GM21423 (cell line): Measurements from ENCODE around the gene ATP6V0D1.

Source experiments
- ATAC-seq: cut with Tn5 transposase; IDR thresholded peaks from one replicate; pipeline ENCODE4 v1.9.1; 2021; ENCODE audit warnings: mild to moderate bottlenecking, moderate library complexity; ENCODE audit not compliant: unreplicated experiment

Gene ATP6V0D1

DNA sequence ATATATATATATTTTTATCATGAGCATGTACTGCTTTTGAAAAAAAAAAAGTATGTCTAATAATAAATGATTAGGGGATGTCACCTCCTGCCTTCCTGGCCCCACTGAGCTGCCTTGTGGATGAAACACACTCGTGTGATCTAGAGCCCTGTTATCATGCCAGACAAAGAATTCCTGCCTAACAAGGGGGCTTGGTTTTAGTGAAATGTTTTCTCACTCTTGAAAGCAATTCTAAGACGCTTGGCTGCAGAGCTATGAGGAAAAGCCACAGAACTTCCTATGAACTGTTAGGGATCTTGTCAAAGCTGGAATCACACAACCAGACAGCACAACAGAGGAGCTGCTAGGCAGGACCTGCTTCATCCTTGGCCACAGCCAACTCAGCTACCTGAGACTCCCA, 68.7 kb downstream of the ATP6V0D1 start:
- no peak for ATAC-seq

DNA sequence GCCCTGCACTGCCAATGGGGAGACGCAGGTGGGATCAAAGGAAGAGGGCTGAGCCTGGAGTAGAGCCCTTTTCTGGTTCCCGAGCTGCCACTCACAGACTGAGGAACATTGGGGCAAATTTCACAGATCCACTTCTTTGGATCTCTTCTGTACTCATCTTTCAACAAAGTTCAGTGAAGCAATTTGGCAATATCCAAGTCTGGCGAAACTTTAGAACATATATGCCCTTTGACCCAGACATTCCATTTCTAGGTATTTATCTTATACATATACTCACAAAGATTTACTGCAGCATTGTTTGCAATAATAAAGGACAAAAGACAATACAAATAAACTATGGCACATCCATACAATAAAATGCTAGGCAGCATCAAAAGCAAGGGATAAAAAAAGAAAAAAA, 69.6 kb downstream of the ATP6V0D1 start:
- ATAC-seq, result no peak

DNA sequence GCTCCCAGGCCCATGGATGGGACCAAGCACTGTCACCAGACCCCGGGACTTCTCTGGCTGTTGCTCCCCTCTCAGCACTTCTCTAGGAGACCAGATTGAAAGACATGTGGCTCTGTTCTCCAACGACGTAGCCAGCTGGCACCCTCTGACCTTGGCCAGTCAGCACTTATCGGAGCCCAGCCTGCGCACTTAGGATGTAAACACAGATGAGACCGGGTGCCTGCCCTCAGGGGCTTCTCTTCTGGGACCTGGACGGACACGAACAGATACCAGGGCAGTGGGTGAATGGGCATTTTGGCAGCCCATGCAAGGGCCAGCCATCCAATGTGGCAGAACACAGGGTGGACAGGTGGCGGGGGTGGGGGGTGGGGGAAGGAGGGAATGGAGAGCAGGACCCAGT, 71.3 kb downstream of the ATP6V0D1 start:
- ATAC-seq, result no peak

DNA sequence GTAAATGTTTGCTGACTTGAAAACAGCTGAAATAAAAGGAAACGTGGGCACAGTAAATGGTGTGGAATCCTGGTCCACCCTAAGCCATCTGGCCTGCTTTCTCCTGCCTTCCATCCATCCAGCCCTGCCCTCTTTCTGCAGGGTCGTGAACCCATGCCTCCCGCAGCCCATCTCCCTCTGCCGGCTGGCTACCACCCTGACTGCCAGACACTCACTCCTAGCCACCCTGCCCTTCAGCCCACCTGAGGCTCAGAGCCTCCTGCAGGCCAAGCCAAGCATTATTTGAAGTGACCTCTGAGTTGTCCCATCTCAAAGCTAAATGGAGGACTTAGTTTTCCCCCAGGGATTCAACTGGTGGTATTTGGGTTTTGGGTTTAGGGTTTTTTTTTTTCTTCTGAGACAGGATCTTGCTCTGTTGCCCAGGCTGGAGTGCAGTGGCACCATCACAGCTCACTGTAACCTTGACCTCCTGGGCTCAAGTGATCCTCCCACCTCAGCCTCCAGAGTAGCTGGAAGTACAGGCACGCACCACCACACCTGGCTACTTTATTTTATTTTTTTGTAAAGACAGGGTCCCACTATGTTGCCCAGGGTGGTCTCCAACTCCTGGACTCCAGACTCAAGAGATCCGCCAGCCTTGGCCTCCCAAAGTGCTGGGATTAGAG, 73.0 kb downstream of the ATP6V0D1 start:
- ATAC-seq, result no peak

DNA sequence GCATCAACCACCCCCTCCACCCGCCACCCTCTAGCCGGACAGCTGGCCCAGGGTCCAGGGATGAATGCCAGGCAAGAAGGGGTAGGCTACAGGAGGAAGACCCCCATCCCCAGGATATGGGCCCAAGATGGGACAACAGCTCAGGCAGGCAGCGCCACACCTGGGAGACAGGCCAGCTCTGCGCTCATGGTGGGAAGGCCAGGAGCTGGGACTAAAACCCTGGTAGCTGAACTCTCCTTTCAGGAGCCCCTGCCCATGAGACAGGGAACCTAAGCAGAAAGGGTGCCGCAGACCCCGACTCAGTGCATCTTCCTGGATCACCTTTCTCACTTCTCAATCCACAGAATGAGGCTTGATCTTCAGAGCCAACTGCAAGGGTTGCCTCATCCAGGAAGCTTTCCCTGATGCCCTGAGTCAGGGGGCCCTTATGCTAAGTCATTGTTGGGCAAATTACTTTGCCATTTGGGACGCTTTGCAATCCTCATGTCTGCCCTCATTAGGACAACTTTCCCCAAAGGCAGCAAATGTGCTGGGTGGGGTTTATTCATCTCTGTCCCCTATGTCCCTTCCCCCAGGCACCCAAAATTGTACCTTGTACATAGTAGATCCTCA, 73.7 kb downstream of the ATP6V0D1 start:
- no peak for ATAC-seq

DNA sequence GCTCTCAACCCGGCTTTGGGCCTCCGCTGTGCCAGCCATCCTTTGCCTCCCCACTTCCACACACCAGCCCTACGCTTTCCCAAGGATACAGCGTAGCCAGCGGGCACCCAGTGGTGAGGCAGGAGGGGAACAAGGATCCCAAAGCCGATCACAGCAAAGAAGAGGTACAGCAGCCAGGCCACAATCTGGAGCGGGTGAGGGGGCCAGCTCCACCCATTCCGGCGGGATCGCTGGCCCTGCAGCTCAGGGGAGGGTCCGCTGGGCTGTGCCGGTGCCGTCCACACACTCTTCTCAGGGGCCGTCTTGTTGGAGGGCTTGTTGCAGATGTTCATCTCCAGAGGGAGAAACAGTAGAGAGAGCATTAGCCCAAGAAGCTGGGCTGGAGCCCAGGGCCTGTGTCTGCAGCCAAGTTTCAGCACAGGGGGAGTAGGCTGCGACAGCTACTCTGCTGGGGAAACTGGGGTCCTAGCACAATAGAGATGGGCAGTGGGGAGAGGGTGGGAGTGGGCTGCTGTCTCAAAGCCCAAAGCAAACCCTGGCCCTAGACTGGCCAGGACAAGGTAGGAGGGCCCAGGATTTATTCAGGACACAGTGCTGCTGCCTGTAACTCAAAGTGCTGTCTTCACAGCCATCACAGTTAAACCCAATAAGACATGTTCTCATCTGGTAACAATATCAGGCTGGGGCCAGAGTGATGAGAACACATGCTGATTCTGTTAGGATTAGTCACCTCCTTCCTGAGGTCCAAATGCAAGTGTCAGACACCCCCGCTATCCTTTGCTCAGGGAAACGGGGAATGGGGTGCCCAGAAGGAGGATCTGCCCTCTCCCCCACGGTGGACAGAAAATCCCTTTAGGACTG, 74.6 kb downstream of the ATP6V0D1 start:
- no peak for ATAC-seq

DNA sequence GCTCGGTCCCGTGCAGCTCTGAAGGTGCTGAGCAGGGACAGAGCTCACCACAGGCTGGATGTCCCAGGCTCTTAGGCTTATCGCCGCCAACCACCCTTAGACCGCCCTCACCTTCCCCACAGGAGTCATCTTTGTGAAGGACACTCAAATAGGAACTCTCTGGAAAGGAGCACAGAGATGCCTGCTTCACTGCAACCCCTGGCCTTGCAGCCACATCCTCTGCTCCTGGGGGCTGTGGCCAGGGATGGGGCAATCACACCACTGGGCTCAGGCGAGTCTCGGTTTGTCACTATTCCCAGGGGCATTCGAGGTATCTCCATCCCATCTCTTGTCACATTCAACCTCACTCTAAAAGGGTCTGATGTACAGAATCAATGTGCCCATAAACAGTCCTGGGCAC, 75.6 kb downstream of the ATP6V0D1 start:
- no peak for ATAC-seq

DNA sequence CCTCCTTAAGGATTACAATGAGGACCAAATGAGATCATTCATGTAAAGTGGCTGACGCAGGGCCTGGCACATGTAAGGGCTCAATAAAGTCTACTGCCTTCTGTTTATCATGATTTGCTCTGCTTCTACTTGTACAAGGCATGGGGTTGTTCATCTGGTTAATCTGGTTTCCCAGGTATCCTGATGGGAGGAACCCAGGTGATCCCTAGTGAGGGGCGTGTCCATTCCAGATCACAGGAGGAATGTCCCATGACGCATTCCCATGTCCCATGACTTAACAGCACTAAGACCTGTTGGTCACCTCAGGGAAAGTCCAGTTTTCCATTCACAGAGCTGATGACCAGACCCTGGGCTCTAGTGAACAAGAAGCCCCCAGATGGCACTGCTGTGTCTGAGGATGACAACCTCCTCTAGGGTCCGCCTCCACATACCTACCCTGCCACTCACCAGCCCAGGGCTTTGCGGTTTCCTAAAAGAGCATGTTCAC, 76.2 kb downstream of the ATP6V0D1 start:
- ATAC-seq, result no peak

DNA sequence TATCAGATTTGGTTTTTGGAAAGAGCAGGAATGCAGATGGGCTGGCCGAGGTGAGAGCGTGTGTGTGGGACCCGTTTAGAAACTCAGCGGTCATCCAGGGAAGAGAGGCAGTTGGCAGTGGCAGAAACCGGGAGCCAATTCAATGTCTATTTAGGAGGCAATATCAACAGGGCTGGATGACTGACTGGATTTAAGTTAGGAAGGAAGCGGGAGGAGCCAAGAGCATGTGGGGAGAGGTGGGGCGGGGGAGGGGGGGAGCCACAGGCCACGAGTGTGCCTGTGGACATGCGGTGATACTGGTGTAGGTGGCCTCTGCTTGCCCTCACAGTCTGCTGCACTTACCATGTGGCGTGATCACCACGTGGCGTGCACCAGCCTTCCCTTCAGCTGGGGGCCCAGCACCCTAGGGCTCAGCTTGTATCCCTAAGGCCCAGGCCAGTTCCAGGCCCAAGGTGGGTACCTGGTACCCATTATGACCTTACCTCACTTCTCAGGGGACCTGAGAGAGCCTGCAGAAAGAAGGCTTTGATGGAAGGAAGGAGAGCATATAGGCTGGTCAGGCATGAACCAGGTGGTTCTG, 76.9 kb downstream of the ATP6V0D1 start:
- ATAC-seq, result no peak

DNA sequence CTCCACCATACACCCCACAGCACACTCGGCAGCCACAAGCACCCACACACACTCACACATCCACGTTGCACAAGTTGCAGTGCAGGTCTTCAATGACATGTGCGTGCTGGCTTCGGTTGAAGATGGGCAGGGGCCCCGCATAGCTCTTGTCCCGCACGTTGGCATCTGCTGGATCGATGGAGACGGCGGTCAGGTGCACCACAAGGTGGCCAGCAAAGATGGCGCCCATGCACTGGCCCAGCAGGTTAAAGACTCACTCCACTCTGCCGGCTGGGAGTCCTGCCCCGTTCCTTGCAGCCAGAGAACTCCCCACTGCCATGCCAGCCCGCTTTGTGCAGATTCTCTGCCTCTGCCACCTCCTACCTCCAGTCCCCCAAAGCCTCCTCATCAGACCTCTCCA, 80.1 kb downstream of the ATP6V0D1 start:
- ATAC-seq, result no peak

DNA sequence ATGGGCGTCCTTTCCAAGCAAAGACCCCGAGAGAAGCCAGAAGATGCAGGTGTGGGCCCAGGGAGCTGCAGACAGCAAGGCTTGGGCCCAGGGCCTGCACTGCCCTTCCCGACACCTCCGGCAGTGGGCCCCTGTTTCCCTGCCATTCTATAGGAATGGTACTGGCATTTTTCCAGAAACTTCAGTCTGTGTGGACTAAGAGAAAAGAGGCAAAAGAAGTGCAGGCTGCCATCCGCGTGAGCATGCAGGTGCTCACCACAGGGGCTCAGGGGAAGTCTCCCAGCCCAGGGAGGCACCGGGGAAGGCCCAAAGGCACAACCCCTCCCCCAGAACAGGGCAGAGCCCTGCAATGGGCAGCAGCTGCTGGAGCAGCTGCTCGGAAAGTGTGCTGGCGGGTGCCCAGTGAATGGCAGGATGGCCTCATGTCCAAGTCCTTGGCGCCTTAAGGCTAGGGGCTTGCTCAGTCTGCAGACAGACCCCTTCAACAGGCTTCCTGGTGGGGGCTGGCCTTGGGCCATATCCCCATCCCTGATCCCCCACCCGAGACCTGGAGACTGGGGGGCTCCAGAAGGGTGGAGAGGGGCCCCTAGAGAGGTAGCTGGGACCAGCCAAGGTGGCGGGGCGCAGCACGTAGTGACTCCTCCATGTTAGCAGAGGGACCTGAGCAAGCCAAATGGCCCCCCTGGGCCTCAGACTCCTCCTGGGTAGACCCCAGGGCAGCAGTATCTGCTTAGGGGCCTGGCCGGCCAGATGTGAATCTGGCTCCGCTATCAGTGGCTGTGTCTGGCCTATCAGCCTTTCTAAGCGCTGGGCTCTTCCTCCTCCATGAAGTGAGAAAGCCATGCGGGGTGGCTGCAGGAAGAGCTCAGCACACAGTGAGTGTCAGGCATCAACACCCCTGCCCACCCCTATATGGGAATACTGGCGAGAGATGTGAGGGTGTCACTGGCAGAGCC, 80.9 kb downstream of the ATP6V0D1 start:
- no peak for ATAC-seq

DNA sequence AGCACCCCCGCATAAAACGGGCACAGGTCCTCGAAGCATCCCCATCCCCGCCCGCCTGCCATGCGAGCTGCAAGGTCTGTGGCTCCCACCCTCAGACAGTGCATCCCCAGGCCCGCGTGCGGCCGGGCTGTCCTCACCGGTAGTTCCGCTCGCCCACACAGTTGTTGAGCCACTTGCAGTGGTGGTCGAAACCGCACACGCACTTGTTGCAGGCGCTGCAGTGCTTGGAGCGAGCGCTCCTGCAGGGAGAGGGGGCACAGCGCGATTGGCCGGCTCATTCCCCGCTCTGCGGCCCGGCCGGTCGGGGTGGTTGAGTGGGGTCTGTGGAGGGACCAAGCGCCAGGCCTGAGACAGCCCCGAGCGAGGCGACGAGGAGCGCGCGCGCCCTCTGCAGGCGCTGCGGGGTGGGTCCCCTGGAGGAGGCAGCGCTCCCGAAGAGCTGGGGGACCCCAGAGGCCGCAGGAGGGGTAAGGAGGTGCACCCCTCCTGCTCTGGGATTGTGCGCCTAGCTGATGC, 81.7 kb downstream of the ATP6V0D1 start:
- ATAC-seq, result no peak

DNA sequence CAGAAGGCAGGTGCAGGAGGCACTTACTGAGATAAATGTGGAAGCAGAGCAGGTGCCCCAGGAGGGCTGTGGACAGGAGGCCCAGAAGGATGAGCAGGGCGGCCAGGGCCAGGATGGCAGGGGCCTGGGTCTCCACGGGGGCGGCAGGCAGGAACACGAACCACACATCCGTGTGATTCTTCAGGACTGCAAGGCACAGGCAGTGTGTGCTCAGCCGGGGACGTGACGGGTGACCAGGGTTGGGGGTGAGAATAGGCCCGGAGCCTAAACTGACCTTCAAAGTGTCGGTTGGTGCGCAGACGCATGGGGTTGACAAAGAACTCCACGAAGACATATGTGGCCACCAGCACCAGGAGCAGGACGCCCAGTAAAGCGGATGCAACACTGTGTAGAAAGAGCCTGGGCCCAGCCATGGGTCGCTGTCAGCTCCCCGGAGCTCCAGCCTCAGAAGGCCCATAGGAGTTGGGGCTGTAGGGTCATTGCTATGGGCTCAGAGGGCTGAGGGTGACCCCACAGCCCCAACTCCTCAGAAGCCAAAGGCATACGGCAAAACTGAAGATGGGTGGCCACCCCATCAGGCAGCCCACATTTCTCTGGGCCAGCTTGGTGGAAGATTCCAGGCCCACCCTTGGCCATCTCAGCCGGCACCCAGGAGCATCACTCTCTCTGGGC, 82.3 kb downstream of the ATP6V0D1 start:
- no peak for ATAC-seq

DNA sequence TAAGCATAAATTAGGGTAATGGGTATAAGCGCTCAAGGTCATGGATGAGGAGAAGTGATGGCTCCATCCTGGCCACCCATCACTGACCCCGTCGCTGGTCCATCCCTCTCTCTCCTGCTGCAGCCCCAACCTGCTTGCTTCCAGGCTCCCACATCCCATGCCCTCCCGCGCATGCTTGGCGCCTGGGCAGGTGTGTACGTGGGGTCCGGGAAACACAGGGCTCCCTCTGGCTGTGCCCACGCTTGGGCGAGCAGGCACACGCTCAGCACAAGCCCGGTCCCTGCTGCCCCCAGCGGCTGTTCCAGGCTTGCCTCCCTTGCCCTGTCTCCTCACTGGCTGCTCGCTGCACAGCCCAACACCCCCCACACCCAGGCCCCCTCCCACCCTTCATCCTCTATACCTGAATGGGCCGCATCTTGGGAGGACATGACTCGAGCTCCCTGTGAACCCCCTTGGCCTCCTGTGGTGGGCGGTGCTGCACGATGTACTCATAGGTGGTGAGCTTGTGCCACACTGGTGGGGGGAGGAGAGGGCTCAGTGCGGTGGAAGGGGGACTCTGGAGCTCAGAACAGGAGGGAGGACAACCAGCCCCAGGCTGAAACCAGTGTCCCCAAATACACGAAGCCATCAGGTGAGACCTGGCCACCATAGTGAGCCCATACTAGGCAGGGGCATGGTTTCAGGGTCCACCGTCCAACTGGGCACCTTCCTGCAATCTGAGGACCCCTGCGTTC, 83.0 kb downstream of the ATP6V0D1 start:
- no peak for ATAC-seq

DNA sequence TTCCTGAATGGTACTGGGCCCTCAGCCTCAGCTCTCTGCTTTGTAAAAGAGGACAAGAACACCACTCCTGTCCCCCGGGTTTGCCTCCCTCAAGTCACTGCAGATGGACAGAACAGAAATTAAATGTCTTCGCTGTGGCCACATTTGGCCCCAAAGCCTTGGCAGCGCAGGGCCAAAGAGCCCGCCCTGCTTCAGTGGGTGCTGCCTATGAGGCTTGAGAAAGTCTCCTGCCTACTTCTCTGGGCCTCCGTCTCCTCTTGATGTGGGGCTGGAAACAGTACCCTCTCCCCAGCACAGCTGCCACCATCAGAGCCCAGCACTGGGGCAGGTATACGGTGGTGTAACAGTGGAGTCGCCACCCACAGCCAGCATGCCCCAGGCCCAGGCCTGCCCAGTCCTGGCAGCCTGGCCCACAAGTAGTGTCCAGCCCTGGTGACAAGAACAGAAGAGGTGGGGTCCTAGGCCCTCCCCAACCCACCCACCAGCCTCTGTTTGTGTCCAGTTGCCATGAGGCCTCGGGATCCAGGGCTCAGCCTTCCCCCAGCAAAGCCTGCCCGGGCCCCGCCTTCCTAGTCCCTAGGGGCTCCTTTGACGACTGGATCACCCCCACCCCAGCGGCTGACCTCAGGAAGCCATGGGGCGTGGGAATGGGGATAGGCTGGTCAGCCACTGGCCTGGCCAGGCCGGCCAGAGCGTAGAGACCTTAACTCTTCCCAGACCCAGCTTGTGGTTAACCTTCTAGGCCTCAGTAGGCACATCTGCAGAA, 83.7 kb downstream of the ATP6V0D1 start:
- ATAC-seq, result no peak

DNA sequence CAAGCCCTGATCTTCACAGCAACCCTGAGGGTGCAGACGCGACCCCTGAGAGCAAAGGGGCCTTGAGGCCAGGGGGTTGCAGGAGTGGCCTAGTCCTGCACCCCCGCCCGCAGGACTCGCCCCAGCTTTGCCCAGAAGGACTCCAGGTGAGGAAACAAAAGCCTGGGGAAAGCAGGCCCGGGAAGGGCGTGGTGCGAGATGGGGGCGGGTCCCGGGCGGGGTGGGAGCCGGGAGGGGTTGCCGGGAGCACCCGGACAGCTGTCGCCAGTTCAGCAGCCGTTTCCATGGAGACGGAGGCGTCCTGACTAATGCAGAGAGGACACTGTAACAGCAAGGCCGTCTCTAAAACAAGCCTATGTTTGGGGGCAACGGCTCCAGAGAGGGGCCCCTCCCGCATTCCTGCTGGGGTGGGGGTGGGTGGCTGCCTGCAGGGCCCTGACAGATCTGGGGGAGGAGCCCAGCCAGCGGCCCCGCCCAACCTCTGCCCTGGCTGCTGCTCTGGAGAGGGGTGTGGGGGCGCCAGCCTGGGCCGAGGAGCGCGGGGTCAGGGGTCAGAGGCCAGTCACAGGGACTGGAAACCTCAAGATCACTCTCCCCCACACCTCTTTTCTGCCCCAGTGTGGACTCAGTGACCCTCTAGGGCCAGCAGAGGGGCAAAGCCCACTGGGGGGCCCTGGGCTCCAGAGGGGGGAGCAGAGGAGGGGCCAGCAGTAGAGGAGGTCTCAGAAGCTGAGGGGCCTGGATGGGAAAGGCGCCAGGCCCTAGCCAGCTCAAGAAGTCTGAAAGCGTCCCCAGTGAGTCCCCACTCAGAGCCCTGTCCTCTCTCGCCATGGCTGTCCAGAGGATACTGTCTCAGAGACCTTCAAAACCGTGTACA, 84.6 kb downstream of the ATP6V0D1 start:
- no peak for ATAC-seq

DNA sequence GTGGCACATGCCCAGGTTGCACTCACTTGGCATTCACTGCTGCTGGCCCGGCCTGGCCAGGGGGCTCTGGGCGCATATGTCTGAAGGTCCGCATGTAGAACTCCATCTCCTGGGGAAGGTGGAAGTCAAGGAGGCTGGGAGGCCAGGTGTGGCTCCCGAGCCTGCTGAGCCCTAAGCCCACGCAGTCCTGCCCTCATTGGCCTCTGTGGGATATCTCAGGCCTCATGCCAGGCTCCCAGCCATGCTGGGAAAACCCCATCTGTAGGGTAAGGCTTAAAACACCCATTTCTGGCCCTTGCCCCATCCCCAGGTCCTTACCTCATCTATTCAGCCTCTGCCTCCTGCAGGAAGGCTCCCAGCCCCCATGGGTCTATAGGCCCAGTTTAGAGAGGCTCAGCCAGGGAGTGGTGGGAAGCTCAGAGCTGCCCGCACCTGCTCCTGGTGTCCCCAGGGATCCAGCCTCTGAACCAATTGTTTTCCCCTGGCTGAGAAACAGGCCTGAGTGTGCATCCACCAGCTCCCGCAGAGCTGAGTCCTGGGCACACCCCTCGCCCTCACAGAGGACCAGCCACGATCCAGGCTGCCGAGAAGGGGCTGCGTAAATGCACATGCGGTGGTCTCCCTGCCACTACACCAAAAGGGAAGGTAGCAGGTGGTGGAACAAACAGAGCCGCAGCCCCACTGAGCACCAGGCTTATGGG, 85.3 kb downstream of the ATP6V0D1 start:
- ATAC-seq, result no peak
